Endothelial cell of umbilical vein (primary cell): ENCODE results near the gene MOCOS.

Experiments
- CTCF ChIP-seq, 2 donors: IDR thresholded peaks; 1 replicate in 1 of 2; 2 replicates in 1 of 2; pipeline ENCODE4 v1.5.1; 2011; ENCODE audit warnings: low read length in 2 of 2, mild to moderate bottlenecking in 2 of 2, moderate library complexity in 2 of 2, control low read depth in 1 of 2, inconsistent platforms in 1 of 2, low read depth in 1 of 2; ENCODE audit not compliant: insufficient read depth in 1 of 2; ENCODE audit errors: extremely low read depth in 1 of 2
- EZH2 ChIP-seq: IDR thresholded peaks from 2 replicates; pipeline ENCODE4 v1.6.1; 2012; ENCODE audit warnings: borderline replicate concordance, low read depth, mild to moderate bottlenecking, moderate library complexity, low read length, inconsistent platforms; ENCODE audit not compliant: severe bottlenecking
- FOS ChIP-seq: IDR thresholded peaks from 2 replicates; pipeline ENCODE4 v1.6.1; 2011; ENCODE audit warnings: mild to moderate bottlenecking, low read length, moderate library complexity, borderline replicate concordance; ENCODE audit not compliant: insufficient read depth
- GATA2 ChIP-seq: IDR thresholded peaks from 2 replicates; pipeline ENCODE4 v1.7.0; 2011; ENCODE audit warnings: low read depth, mild to moderate bottlenecking, moderate library complexity, mixed read lengths, low read length; ENCODE audit not compliant: insufficient read length, insufficient read depth
- JUN ChIP-seq: IDR thresholded peaks from 2 replicates; pipeline ENCODE4 v1.6.1; 2011; ENCODE audit warnings: borderline replicate concordance, low read depth; ENCODE audit not compliant: insufficient read length, insufficient read depth
- MAX ChIP-seq: IDR thresholded peaks from 2 replicates; pipeline ENCODE4 v1.6.1; 2011; ENCODE audit not compliant: insufficient read depth, insufficient read length
- POLR2A ChIP-seq: IDR thresholded peaks from 2 replicates; pipeline ENCODE4 v1.6.1; 2012; ENCODE audit warnings: low read depth, mild to moderate bottlenecking, control low read depth, low read length
- POLR2AphosphoS5 ChIP-seq: IDR thresholded peaks from 2 replicates; pipeline ENCODE4 v1.6.1; 2012; ENCODE audit warnings: low read depth, mild to moderate bottlenecking, control low read depth, low read length, moderate library complexity; ENCODE audit not compliant: insufficient read depth

GRCh38 chr18:36177913-36178312 is 9.4 kb upstream of the MOCOS start:
- TF ChIP-seq CTCF (IDR thresholded peaks at IDR 0.05; ENCODE audit: extremely low read depth in 1 of 2, insufficient read depth in 1 of 2, low read depth in 1 of 2, low read length in 2 of 2) (no peak), EZH2 (no peak), POLR2A (no peak), GATA2 (no peak), JUN (no peak), FOS (no peak), MAX (no peak), POLR2AphosphoS5 (no peak)
